NCI-H1417 treated with DMSO at 0.1 percent for 48 hours (cell line): ENCODE data around the gene OVOL3.
"Not testable (repeated sequence)": the region's sequence is repeated elsewhere in the genome, so short reads cannot be mapped to it uniquely, and the experiment has no call there.

Source experiments
- DNase-seq: peaks from one replicate; lab custom pipeline; 2025; lab: John Stamatoyannopoulos, UW

Gene OVOL3

GRCh38 chr19:36134867-36135266, 23.9 kb downstream of the OVOL3 start:
- not testable (repeated sequence) for DNase-seq

GRCh38 chr19:36136964-36137686, 26.2 kb downstream of the OVOL3 start:
- DNase-seq = no peak

- DNase-seq = no peak
These were observed 28.2 kb downstream of the OVOL3 start for GRCh38 chr19:36139120-36139472.

- peak; percentile 65 for DNase-seq
These were observed 28.7 kb downstream of the OVOL3 start, which contains the start of gene CAPNS1 for GRCh38 chr19:36139473-36140303. Gene CAPNS1, plus strand, starts transcription at chr19:36140066. Its CDS starts 946 bp downstream, at chr19:36141012.

GRCh38 chr19:36140304-36141038, 29.5 kb downstream of the OVOL3 start:
- no peak for DNase-seq

GRCh38 chr19:36141039-36141927, 30.3 kb downstream of the OVOL3 start:
- DNase-seq = peak; percentile 28

GRCh38 chr19:36142046-36142445, 31.1 kb downstream of the OVOL3 start:
- no peak for DNase-seq

GRCh38 chr19:36142496-36142895, 31.6 kb downstream of the OVOL3 start:
- DNase-seq = no peak

GRCh38 chr19:36144624-36145023, 33.7 kb downstream of the OVOL3 start:
- no peak for DNase-seq

- no peak for DNase-seq
These were observed 38.9 kb downstream of the OVOL3 start for GRCh38 chr19:36149673-36150406.

GRCh38 chr19:36150586-36150985, 39.6 kb downstream of the OVOL3 start:
- DNase-seq = no peak

- no peak for DNase-seq
These were observed 40.4 kb downstream of the OVOL3 start for GRCh38 chr19:36151144-36152018.

GRCh38 chr19:36152019-36152351, 41.0 kb downstream of the OVOL3 start:
- no peak for DNase-seq

- no peak for DNase-seq
These were observed 41.6 kb downstream of the OVOL3 start, which contains the start of gene COX7A1 for GRCh38 chr19:36152352-36153091. Gene COX7A1, minus strand, starts transcription at chr19:36152447. Its CDS starts 40 bp downstream, at chr19:36152407.

GRCh38 chr19:36153126-36153525, 42.2 kb downstream of the OVOL3 start:
- DNase-seq = no peak

GRCh38 chr19:36160821-36161596, 50.1 kb downstream of the OVOL3 start:
- DNase-seq = no peak
